Transverse colon (tissue), 4 donors: ENCODE measurements around the gene FBXL13.
"Not testable (repeated sequence)": the region's sequence is repeated elsewhere in the genome, so short reads cannot be mapped to it uniquely, and the experiment has no call there.

Source experiments
- EP300 ChIP-seq: sonication (generic); formaldehyde crosslinking; IDR thresholded peaks from one replicate; pipeline ENCODE4 v1.6.1; 2017; ENCODE audit warnings: antibody characterized with exemption, low read depth
- POLR2AphosphoS5 ChIP-seq, 3 donors: sonication (generic); formaldehyde crosslinking; IDR thresholded peaks; one replicate each; pipeline ENCODE4 v1.6.1; 2016; ENCODE audit warnings: antibody characterized with exemption in 3 of 3
- TF ChIP-seq, protein P1 (sequence below), 5 experiments: fragments of 200-600 bp in 3 of 5; fragments of 450-650 bp in 2 of 5; sonication (generic) in 3 of 5; IDR thresholded peaks; 1 replicate in 2 of 5; 2 replicates in 3 of 5; pipeline ENCODE4 v1.5.1; 2016 to 2017; ENCODE audit warnings: antibody characterized with exemption in 5 of 5, inconsistent platforms in 3 of 5, mild to moderate bottlenecking in 2 of 5, moderate library complexity in 1 of 5

GRCh38 chr7:103021490-103021889, 53.1 kb downstream of the FBXL13 start:
- TF ChIP-seq, protein P1, sequence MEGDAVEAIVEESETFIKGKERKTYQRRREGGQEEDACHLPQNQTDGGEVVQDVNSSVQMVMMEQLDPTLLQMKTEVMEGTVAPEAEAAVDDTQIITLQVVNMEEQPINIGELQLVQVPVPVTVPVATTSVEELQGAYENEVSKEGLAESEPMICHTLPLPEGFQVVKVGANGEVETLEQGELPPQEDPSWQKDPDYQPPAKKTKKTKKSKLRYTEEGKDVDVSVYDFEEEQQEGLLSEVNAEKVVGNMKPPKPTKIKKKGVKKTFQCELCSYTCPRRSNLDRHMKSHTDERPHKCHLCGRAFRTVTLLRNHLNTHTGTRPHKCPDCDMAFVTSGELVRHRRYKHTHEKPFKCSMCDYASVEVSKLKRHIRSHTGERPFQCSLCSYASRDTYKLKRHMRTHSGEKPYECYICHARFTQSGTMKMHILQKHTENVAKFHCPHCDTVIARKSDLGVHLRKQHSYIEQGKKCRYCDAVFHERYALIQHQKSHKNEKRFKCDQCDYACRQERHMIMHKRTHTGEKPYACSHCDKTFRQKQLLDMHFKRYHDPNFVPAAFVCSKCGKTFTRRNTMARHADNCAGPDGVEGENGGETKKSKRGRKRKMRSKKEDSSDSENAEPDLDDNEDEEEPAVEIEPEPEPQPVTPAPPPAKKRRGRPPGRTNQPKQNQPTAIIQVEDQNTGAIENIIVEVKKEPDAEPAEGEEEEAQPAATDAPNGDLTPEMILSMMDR (IDR thresholded peaks at IDR 0.05), result not testable (repeated sequence)
- not testable (repeated sequence) for TF ChIP-seq EP300; POLR2AphosphoS5 (IDR thresholded peaks at IDR 0.05)
